Cortex of kidney (tissue), 1 donor: ENCODE data around the gene PRKD2.

Experiments
- DNase-seq: peaks from one replicate; lab custom pipeline; 2025; lab: John Stamatoyannopoulos, UW

PRKD2 gene

DNA sequence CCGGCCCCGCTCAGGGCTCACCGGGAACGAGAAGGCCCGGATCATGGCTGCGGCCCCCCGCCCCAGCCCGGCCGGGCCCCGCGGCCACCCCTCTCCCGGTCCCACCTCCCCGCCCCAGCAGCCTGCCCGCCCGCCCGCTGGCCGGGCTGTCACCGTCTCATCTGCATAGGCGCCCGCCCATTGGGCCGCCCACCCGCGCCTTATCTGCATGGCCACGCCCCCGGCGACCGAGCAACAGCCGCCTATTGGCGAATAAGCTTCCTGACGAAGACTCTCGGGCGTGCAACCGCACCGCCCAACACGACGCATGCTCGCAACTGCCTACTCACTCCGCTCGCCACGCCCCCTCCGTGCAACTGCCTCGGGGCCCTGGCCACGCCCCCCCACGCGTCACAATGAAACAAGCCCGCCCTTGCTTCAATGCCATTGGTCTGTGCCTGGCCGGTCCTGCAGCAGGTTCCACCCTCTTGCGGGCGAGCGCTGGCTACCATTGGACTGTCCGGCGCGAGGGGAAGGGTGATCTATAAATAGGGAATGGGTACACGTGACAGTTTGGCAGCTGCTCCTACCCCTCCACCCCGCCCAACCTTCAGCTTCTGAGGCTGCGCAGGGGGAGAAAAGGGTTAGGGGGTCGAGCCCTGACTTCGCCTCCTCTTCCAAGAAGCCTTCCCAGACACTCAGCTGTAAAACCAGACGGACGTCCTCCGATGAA, 55.7 kb downstream of the PRKD2 start, which contains the start of gene DACT3:
Gene DACT3, minus strand, starts transcription at position 163 of the 712 bp plus-strand sequence. Its CDS starts 118 bp downstream, at position 45.
- DNase-seq: peak; percentile 95

DNA sequence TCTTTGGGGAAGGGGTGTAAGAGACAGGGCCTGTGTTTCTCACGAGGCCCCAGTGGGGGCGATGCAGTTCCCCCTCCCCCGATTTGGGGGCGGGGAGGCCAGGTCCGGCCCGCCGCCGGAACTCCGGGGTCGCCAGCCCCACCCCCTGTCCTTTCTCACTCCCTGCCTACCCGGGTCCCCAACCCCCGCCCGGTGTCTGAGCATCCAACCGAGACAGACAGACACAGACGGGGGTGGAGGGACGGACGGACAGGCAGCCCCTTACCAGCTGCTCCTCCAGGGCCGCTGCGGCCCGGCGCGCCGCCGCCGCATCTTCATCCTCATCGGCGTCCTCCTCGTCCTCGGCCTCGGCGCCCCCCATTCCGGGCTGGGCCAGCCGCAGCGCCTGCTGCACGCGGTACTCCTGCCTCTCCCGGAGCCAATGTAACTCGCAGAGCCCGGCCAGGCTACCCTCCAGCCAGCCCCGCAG, 56.3 kb downstream of the PRKD2 start:
- no peak for DNase-seq

DNA sequence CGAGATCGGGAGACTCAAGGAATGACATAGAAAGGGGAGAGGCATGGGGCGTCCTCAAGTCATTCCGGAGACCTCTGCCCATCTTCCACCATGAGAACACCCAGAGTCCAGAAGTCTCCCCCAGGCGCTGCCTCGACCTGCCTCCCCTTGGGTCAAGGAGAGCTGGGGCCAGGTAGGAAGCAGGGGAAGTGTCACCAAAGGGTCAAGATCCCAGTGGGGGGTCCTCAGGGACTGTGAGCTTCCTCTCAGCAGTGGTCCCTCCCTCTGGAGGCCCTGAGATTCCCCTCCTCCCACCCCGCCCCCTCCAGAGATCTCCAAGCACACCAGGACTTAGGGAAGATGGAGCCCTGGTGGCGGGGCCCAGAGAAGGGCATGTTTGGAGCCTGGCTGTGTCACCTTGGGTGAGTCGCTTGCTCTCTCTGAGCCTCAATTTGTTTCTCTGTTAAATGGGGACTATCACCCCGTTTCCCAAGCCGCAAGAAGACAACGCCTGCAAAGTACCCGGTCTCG, 56.9 kb downstream of the PRKD2 start:
- DNase-seq: no peak

DNA sequence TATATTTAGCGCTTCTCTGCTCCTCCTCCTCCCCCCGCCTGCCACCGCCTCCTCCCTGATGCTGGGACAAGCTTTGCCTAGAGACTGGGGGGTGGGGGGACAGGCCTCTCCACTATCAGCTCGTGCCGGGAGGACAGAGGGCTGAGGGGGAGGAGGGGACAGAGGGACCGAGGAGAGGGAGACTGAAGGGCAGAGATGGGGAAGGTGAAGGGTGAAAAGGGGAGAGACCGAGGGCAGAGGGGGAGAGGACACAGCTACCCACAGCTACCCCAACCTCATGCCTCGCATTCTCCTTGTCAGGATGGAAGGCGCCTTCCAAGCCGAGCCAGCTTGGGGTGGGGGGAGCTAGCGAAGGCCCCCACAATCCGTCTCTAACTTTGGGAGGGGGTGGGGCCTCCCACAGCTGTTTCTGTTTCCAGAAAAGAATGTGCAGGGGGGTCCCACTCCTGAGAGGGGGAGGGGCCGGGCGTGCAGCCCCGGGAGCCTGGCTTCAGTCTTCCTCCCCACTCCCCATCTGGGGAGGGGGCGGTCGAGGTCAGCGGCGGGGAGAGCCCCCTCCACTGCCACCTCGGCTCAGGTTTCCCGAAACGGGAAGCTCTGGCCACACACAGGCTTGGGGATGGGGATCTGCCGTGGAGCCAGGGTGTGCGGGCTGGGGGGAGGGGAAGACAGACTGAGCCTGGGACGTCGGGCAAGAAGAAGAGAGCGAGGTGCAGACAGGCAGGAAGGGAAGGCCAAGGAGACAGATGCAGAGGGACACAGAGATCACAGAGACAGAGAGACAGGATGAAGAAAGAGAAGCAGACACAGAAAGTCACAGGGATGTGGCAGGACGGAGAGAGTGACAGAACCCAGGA, 57.5 kb downstream of the PRKD2 start:
- DNase-seq: no peak

DNA sequence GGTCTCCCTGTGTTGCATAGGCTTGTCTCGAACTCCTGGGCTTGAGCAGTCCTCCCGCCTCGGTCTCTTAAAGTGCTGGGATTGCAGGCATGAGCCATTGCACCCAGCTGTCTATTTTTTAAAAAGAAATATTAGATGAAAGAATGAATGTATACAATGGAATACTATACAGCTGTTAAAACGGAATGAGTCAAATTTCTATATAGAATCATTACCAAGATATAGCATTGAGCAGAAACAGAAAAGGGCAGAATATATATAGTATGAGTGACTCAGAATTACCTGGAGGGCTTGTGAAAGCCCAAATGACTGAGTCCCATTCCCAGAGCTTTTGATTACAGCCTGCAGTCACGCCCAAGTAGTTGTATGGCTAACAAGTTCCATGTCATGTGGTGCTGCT, 60.4 kb downstream of the PRKD2 start:
- DNase-seq: no peak

DNA sequence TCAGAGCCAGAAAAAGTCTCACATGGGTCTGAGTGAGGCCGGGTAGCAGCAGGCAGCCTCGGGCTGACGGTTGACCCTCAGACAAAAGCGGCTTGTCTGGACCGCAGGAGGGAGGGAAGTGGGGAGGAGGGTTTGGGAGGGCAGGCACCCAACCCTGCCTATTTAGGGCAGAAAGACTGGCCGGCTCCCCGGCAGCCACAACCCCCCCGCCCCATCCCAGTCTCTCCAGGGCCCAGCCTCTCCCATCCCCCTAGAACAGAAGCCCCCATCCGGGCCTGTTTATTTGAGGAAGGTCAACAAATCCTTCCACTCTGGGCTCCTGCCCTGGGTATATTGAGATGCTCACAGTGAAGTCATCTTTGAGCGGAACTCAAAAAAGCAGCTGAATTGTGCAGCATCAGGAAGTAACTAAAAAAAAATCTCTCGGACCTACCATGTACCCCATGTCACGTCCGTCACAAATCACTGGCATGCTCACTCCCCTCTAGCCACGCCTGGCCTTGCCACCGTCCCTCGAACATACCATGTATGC, 62.2 kb downstream of the PRKD2 start:
- DNase-seq: no peak

DNA sequence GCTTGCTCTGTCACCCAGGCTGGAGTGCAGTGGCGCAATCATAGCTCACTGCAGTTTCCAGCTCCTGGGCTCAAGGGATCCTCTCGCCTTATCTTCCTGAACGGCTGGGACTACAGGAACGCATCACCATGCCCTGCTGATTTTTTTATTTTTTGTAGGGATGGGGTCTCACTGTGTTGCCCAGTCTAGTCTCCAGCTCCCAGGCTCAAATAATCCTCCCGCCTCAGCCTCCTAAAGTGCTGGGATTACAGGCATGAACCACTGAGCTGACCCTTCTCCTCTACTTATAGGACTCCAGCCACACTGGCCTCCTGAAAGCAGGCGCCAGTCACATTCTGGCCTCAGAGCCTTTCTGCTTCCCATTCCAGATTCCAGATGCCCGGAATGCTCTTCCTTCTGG, 66.5 kb downstream of the PRKD2 start:
- DNase-seq: no peak

DNA sequence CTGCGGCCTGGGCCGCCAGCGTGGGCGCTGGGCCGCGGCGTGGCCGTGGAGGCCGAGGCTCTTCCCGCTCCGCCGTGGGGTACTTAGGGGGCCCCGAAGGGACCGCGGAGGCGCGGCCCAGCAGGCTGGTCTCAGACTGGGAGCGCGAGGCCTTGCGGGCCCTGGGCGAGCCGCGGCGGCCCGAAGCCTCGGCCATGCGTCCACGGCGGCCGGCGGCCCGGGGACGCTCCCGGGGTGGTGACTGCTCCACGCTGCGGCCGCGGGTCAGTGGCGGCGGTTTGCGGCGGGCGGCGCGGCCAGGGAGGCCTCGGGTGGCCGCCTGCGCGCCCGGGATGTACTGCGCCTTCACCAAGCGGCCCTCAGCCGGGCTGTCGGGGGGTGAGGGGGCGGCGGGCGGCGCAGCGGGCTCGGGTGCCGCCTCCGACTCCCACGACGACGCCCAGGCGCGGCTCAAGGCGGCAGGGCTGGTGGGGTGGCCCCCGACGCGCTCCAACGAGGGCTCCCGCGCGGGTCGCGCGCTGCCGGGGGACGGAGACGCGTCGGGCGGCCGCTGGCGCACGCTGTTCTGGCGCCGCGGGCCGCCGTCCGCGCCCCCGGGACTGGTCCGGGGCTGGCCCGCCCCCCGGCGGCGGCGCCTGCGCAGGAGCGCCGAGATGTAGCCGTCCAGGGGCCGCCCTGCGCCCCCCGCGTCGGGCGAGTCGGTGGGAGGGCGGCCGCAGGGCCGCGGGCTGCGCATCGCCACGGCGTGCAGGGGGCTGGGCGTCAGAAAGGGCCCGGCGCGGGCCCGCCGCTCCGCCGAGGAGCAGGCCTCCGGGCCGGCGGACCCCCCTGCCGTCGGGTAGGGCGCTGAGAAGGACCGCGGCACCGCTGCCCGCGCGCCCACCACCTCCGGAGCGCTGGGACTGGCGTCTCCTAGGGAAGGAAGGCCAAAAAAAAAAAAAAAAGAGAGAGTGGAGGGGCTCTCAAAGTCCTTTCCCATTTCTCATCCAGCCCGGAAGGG, 67.7 kb downstream of the PRKD2 start:
- no peak for DNase-seq

DNA sequence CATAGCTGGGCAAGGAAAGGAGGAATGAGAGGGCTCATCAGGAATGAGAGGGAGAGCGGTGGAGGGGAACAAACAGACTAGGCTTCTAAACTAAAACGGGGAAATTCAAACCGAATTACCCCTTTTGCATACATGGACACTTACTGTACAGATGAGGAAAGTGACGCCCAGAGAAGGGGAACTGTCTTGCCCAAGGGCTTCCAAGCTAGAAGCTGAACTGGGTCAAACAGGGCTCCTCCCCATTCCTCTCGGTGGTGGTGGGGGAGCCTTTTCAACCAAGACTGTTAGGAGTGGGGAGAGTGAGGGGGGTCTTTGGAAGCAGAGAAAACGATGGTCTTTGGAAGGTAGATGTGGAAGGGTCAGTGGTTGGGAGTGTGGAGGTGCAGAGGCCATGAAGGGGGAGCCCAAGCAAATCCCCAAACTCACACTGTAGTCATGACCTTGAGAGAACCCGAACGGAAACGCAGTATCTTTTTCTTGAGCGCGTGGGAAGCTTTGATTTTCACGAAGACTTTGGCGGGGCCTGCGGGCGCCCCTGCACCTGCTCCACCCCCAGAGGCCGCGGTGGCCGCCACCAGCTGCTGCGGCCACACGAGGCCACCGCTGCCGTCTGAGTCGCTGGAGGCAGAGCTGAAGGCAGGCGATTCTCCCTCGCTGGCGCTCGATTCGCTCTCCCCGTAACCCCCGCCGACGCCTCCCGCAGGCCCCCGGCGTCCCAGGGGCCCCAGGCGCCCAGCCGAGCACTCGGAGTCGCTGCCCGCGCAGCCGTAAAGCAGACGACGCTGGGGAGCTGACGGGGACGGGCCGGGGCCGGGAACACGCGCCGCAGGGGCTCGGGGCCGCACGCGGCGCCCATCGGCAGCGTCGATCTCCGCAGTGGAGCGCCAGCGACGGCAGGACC, 68.6 kb downstream of the PRKD2 start:
- no peak for DNase-seq

DNA sequence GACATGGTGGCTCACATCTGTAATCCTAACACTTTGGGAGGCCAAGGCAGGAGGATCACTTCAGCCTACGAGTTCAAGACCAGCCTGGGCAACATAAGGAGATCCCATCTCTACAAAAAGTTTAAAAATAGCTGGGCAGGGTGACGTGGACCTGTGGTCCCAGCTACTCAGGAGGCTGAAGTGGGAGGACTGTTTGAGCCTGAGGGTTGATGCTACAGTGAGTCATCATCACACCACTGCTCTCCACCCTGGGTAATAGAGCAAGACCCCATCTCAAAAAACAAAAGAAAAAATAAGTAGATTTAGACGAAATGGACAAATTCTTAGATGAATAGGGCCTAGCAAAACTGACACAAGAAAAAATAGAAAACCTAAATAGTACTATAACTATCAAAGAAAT, 70.5 kb downstream of the PRKD2 start:
- DNase-seq: no peak

DNA sequence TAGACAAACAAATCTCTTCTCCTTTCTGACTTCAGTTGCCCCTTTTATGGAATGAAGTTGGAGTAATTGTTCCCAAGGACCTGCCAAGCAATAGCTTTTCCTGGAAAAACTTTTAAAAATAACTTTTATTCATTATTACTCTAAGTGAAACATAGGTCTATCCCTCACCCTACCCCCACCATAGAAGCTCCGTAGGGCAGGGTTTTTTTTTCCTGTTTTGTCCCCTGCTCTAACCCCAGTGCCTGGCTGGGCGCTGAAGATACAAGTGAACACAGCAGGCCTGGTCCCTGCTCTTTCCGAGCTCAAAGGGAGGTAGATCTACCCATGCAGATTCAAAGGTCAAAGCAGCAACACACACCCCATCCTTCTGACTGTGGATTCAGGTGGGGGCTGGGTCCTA, 72.2 kb downstream of the PRKD2 start:
- DNase-seq: no peak

DNA sequence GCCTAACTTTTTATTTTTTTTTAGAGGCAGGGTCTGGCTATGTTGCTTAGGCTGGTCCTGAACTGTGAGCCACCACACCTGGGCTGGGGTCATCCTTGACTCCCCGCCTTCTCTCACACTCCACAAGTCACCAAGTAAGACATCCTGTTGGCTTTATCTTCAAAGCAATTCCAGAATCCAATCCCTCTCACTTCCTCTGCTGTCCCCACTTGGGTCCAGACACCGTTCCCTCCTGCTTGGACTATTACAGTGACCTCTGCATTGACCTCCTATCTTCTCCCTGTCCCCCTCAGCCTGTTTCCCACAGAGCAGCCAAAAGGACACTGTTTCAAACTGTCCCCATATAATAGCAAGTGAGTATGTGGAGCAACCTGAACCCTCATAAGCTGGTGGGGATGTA, 76.3 kb downstream of the PRKD2 start:
- DNase-seq: no peak

DNA sequence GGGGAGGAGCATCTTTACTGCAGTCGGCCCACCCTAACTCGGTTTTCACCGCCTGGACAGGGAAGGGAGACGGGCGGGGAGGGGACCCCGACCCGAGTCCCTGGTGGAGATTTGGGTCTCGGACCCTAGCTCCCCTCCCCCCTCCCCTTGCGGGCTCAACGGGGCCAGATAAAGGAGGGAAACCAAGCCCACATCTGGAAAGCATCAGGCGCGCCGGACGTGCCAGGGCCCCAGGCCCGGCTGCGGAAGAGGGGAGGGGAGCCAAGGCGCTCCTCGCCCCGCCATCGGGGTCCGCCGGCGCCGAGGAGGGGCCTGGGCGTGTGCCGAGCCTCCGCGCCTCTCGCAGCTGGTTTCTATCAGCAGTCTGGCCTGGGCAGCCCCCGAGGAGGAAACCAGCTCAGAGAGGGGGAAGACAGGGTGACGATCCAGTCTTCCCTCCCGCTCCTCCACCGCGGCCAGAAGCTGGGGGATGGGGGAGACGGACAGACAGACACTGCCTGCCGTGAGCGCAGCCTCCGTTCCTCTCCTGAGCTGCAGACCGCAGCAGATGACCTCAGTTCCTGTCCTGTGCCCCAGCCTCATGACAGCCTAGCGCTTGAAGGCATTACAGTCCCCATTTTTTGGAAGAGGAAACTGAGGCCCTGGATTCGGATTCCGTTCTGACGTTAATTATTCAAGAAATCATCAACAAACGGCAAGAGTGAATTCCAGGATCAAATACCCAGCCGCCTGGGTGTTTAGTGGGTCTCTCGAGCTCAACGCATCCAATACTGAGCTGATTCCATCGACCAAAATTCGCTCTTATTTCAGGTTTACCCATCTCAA, 77.3 kb downstream of the PRKD2 start:
- DNase-seq: no peak

DNA sequence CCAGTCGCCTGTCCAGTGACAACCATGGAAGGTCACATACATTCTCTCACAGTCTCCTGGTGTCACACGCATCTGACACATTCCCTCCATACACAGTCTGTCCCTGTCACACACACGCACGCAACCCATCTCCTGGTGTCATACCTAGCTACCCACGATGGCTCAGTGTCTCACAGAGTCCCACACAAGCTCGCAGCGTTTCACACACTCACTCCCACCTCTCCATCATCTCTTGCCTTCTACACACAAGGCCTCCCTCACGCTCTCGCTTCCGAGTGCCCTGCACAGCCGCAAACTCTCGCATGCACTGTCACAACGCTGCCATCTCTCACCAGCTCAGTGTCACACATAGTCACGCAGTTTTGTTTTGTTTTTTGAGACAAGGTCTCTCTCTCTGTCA, 79.7 kb downstream of the PRKD2 start:
- no peak for DNase-seq

DNA sequence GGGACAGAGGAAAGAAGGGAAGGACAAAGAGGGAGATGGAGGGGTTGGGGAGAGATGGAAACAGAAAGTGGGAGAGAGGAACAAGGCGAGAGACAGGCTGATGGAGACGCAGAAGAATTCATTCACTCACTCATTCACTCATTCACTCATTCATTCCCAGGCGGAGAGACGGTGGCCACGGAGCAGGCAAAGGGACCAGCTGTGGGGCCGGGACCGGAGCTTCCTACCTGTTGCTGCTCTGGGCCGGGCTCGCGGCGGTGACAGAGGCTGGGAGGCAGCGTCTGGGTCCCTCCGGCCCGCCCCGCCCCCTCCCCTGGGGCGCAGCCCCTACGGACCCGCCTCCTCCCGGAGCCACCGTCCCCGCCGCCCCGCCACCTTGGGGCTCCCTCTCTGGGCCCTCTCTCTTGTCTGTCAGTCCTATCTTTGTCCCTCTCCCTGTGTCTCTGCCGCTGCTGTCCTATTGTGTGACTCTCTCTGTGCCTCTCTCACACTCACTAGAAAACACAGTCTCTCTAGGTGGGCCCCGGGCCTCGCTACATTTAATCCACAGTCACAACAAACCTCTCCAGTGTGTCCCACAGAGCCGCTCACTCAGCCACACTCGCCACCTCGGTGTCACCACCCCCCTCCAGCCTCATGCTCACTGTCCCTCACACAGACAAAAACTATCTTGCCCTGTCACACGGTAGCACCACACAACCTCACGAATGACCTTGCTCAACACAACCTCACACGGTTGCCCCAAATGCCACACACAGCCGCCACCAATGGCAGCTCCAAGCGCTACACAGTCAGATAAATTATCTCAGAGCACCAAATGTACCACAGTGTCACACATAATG, 80.8 kb downstream of the PRKD2 start, which contains the start of gene GNG8:
Gene GNG8, minus strand, starts transcription at position 283 of the 842 bp plus-strand sequence. CDS start 1,520 bp downstream, outside the sequence.
- DNase-seq: no peak

DNA sequence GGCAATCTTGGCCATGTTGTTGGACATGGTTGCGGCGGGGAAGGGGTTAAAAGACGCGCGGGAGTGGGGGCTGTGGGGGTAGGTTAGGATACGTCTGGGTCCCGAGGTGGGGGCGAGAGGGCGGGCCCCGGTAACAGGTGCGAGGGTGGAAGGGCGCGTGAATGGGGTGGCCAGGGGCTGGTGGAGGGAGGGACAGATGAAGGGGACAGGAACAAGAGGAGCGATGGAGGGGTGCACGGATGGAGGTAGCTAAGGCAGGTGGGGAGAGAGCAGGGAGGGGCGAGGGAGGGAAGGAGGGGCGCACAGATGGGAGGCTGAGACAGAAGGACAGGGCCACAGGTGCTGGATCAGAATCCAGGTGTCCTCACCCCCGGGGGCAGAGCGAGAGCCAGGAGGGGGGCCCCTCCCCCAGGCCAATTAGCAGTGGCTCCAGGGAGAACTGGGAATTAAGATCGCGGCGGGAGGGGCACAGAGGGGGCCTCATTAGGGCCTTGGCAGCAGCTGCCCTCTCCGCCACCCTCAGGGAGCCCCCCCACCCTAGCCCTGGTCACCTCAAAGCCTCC, 82.2 kb downstream of the PRKD2 start:
- DNase-seq: no peak

DNA sequence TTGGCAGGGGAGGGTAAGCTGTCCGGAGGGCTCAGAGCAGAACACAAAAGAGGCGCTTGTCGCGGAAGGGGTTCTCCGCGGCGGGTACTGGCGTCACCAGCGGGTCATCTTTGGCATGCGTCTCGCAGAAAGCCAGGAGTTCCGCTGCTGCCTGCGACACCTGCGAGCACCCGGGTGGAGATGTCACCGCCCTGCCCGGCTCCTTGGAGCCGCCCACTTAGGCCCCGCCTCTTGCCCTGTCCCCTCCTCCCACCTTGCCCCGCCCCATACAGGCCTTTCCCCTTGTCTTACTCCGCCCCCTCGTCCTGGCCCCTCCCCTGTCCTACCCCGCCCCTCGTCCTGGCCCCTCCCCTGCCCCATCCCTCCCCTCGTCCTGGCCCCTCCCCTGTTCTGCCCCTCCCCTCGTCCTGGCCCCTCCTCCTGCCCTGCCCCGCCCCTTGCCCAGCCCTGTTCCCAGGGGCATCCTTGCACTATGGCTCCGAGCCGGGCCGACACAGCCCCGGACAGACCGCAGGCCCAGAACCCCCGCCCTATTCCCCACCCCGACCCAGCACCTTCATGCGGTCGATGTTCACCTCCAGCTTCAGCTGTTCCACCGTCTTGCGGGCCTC, 82.8 kb downstream of the PRKD2 start:
- DNase-seq: no peak

DNA sequence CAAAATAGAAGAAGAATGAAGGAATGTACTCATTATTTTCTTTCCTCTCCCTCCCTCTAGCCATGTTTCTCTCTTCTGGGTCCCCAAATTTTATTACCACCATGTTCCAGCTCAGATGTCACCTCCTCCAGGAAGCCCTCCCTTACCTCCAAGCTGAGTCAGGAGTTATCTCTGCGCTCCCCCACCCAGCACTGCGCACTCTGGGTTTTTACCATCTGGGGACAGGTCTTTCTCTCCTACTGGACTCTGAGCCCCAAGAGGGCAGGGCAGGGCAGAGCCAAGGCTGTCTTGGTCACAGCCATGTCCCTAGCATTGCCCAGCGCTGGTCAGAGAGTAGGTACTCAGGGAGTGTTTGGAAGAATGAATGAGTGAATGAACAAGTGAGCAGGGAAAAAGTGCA, 83.8 kb downstream of the PRKD2 start:
- DNase-seq: no peak
